CD4-positive, CD25-positive, alpha-beta regulatory T cell (primary cell): Measurements from ENCODE around the gene GOLGA8T. TPM values are rescaled to one million over a fixed set of nuclear protein-coding genes. Genes with fewer than 3 reads are reported as not detected.
"Not testable (repeated sequence)": the region's sequence is repeated elsewhere in the genome, so short reads cannot be mapped to it uniquely, and the experiment has no call there.

Source experiments
- ATAC-seq, 2 donors: fragments of 150-1000 bp; cut with Tn5 transposase; one replicate each; pipeline ENCODE4 v1.10.0; 2021; ENCODE audit warnings: low read depth in 2 of 2, moderate number of reproducible peaks in 2 of 2, moderate library complexity in 1 of 2
- DNase-seq, 3 donors: peaks; one replicate each; pipeline versions ENCODE4 v3.0.0 to v3.0.0-alpha.2; 2012 to 2022; ENCODE audit warnings: mixed read lengths in 1 of 3
- H3K27ac ChIP-seq: one replicate; pipeline ENCODE4 v1.7.0; 2013; ENCODE audit warnings: mild to moderate bottlenecking, low read length; ENCODE audit not compliant: insufficient read depth, poor library complexity, severe bottlenecking
- H3K27me3 ChIP-seq: one replicate; pipeline ENCODE4 v1.7.0; 2013; ENCODE audit warnings: low read length; ENCODE audit not compliant: control insufficient read depth, insufficient read depth
- H3K36me3 ChIP-seq: one replicate; pipeline ENCODE4 v1.7.0; 2013; ENCODE audit warnings: mild to moderate bottlenecking, low read length, moderate library complexity; ENCODE audit not compliant: control insufficient read depth, insufficient read depth
- H3K4me1 ChIP-seq: 2 replicates; pipeline ENCODE4 v1.7.0; 2013; ENCODE audit warnings: mild to moderate bottlenecking, low read length; ENCODE audit not compliant: insufficient read depth, control insufficient read depth, poor library complexity, severe bottlenecking
- H3K4me3 ChIP-seq: one replicate; pipeline ENCODE4 v1.7.0; 2013; ENCODE audit warnings: low read depth, mild to moderate bottlenecking, low read length, moderate library complexity
- H3K9me3 ChIP-seq, 2 experiments: 1 replicate in 1 of 2; 2 replicates in 1 of 2; pipeline ENCODE4 v1.7.0; 2013; ENCODE audit warnings: low read length in 2 of 2, mild to moderate bottlenecking in 1 of 2, moderate library complexity in 1 of 2; ENCODE audit not compliant: control insufficient read depth in 2 of 2
- H3K27ac Mint-ChIP-seq, 3 donors: one replicate each; pipeline ENCODE4 v1.8.0; 2020 to 2022; ENCODE audit warnings: mild to moderate bottlenecking in 3 of 3, mixed read lengths in 3 of 3, moderate library complexity in 2 of 3
- H3K27me3 Mint-ChIP-seq: one replicate; pipeline ENCODE4 v1.8.0; 2022; ENCODE audit warnings: mild to moderate bottlenecking, mixed read lengths
- H3K36me3 Mint-ChIP-seq: one replicate; pipeline ENCODE4 v1.8.0; 2020; ENCODE audit warnings: mixed read lengths
- H3K4me1 Mint-ChIP-seq, 4 donors: one replicate each; pipeline ENCODE4 v1.8.0; 2020 to 2022; ENCODE audit warnings: mixed read lengths in 4 of 4, mild to moderate bottlenecking in 1 of 4
- H3K4me3 Mint-ChIP-seq, 4 donors: one replicate each; pipeline ENCODE4 v1.8.0; 2020 to 2022; ENCODE audit warnings: mild to moderate bottlenecking in 4 of 4, mixed read lengths in 4 of 4, moderate library complexity in 3 of 4
- H3K9me3 Mint-ChIP-seq, 7 donors: one replicate each; pipeline ENCODE4 v1.8.0; 2020 to 2022; ENCODE audit warnings: mixed read lengths in 7 of 7, mild to moderate bottlenecking in 3 of 7, moderate library complexity in 2 of 7
- polyA plus RNA-seq, 4 donors: library from polyadenylated mRNA; unstranded; fragments of 300-500 nt; fragmentation: Illumina TruSeq; gene quantifications; one replicate each; pipeline ENCODE4 v1.2.3, GENCODE V29; 2021
- total RNA-seq: library from RNA; stranded (reverse); gene quantifications from one replicate; pipeline ENCODE4 v1.2.3, GENCODE V29; 2022

GOLGA8T gene
- total and polyA plus RNA-seq, 5 donors from 2014 or later: not detected

- not testable (repeated sequence) for H3K36me3 ChIP-seq, H3K27ac ChIP-seq, H3K9me3 ChIP-seq, H3K9me3 Mint-ChIP-seq, DNase-seq, H3K4me1 Mint-ChIP-seq, H3K36me3 Mint-ChIP-seq, H3K27me3 ChIP-seq, H3K4me1 ChIP-seq, H3K27me3 Mint-ChIP-seq, ATAC-seq, H3K4me3 ChIP-seq
- peak overlapping the region in 1 of 3 donors; percentile 25 for H3K27ac Mint-ChIP-seq
- H3K4me3 Mint-ChIP-seq: peak overlapping the region in 1 of 4 donors; percentile 54
Observed at GRCh38 chr15:30162479-30163357, 27.9 kb downstream of the GOLGA8T start.

DNA sequence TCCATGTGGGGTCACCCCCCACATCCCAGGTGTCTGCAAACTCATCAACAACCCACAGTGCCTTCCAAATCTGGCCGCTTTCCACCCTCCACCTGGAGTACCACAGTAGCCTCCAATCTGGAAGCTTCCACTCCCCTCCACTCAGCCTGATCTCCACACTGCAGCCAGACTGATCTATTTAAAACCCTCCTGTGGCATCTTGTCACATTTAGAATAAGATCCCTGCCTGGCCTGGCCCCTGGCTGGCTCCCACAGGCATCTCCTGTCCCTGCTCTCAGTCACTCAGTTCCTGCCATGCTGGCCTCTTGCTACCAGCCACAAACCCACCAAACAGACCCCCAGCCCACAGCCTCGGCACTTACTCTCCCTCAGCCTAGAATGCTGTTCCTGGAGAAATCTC, 28.9 kb downstream of the GOLGA8T start:
- H3K27me3 Mint-ChIP-seq, H3K4me1 ChIP-seq, H3K36me3 Mint-ChIP-seq, DNase-seq, H3K4me3 ChIP-seq, H3K4me1 Mint-ChIP-seq, H3K9me3 Mint-ChIP-seq, H3K27ac Mint-ChIP-seq, H3K27ac ChIP-seq, H3K9me3 ChIP-seq, H3K27me3 ChIP-seq, H3K4me3 Mint-ChIP-seq, H3K36me3 ChIP-seq, ATAC-seq: not testable (repeated sequence)

GRCh38 chr15:30164257-30164656, 29.4 kb downstream of the GOLGA8T start:
- H3K9me3 ChIP-seq, H3K4me3 Mint-ChIP-seq, DNase-seq, H3K27ac ChIP-seq, H3K4me1 ChIP-seq, H3K27ac Mint-ChIP-seq, H3K27me3 Mint-ChIP-seq, H3K36me3 Mint-ChIP-seq, H3K36me3 ChIP-seq, H3K27me3 ChIP-seq, H3K9me3 Mint-ChIP-seq, H3K4me3 ChIP-seq, H3K4me1 Mint-ChIP-seq: not testable (repeated sequence)
- ATAC-seq: peak in 1 of 2 donors; percentile 62

GRCh38 chr15:30167403-30167802, 32.6 kb downstream of the GOLGA8T start:
- DNase-seq, H3K4me3 Mint-ChIP-seq, H3K9me3 Mint-ChIP-seq: not testable (repeated sequence)

GRCh38 chr15:30167886-30168285, 33.0 kb downstream of the GOLGA8T start:
- not testable (repeated sequence) for H3K4me3 ChIP-seq, H3K4me1 ChIP-seq, H3K27me3 ChIP-seq, H3K4me1 Mint-ChIP-seq, H3K27ac ChIP-seq, H3K9me3 Mint-ChIP-seq, ATAC-seq, H3K36me3 Mint-ChIP-seq, DNase-seq, H3K36me3 ChIP-seq, H3K4me3 Mint-ChIP-seq, H3K9me3 ChIP-seq, H3K27me3 Mint-ChIP-seq, H3K27ac Mint-ChIP-seq

More at GRCh38 chr15:30167403-30167802, 32.6 kb downstream of the GOLGA8T start:
- not testable (repeated sequence) for H3K36me3 Mint-ChIP-seq, H3K9me3 ChIP-seq, H3K27ac ChIP-seq, H3K27me3 Mint-ChIP-seq, H3K4me1 Mint-ChIP-seq, H3K36me3 ChIP-seq, ATAC-seq, H3K4me3 ChIP-seq, H3K27ac Mint-ChIP-seq, H3K27me3 ChIP-seq, H3K4me1 ChIP-seq

DNA sequence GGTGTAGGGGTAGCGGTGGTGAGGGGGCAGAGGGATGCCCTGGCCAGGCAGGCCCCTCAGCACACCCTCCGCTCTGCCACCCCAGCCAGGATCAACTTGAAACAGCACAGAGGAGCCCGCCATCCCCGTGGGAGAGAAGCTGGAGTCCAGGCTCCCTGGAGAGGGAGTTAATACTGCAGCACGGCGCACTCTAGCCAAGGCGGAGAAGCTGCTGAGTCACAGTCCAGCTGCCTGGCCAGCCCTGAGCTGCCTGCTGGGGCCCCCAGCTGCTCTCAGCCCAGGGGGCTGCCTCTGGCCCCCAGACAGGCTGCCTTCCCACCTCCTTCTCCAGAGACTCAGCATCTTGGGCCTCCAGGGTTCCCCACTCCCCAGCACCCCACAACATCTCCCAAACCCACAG, 36.6 kb downstream of the GOLGA8T start:
- H3K9me3 Mint-ChIP-seq, ATAC-seq, H3K4me3 Mint-ChIP-seq, H3K4me1 Mint-ChIP-seq, H3K27me3 ChIP-seq, H3K27ac ChIP-seq, H3K36me3 Mint-ChIP-seq, H3K9me3 ChIP-seq, DNase-seq, H3K4me1 ChIP-seq, H3K36me3 ChIP-seq, H3K4me3 ChIP-seq, H3K27me3 Mint-ChIP-seq, H3K27ac Mint-ChIP-seq: not testable (repeated sequence)

GRCh38 chr15:30173041-30173608, 38.3 kb downstream of the GOLGA8T start:
- not testable (repeated sequence) for H3K4me3 ChIP-seq, H3K4me1 ChIP-seq, H3K36me3 ChIP-seq, H3K36me3 Mint-ChIP-seq, H3K27me3 ChIP-seq, H3K27me3 Mint-ChIP-seq, H3K9me3 Mint-ChIP-seq, H3K4me1 Mint-ChIP-seq, H3K9me3 ChIP-seq
- DNase-seq (peak; percentile 42 to 68 (median 65)), ATAC-seq (peak; percentile 64 to 76)
- Mint-ChIP-seq H3K4me3 (peak overlapping the region in 1 of 4 donors; percentile 25), H3K27ac (peak overlapping the region in 2 of 3 donors; percentile 22 to 87)
- H3K27ac ChIP-seq: peak overlapping the region; percentile 30

GRCh38 chr15:30175291-30175690, 40.4 kb downstream of the GOLGA8T start:
- H3K4me3 Mint-ChIP-seq, H3K36me3 ChIP-seq, H3K36me3 Mint-ChIP-seq, H3K27me3 ChIP-seq, H3K9me3 ChIP-seq, H3K4me1 Mint-ChIP-seq, H3K27me3 Mint-ChIP-seq, H3K27ac ChIP-seq, H3K4me1 ChIP-seq, ATAC-seq, H3K9me3 Mint-ChIP-seq, H3K4me3 ChIP-seq, DNase-seq, H3K27ac Mint-ChIP-seq: not testable (repeated sequence)
